ENCODE measurements around the gene NOP10. TPM values are rescaled to one million over a fixed set of nuclear protein-coding genes. Genes with fewer than 3 reads are reported as not detected.
A peak's percentile ranks its signal among the peaks of the same experiment; 100 is the strongest.

The NOP10 gene
- total and polyA plus RNA-seq, 2 of the 13 experiments (the other 11 are each of a cell fraction or from before 2014, with no cell fraction given) = 239 to 369 TPM

- TF ChIP-seq, protein P1, sequence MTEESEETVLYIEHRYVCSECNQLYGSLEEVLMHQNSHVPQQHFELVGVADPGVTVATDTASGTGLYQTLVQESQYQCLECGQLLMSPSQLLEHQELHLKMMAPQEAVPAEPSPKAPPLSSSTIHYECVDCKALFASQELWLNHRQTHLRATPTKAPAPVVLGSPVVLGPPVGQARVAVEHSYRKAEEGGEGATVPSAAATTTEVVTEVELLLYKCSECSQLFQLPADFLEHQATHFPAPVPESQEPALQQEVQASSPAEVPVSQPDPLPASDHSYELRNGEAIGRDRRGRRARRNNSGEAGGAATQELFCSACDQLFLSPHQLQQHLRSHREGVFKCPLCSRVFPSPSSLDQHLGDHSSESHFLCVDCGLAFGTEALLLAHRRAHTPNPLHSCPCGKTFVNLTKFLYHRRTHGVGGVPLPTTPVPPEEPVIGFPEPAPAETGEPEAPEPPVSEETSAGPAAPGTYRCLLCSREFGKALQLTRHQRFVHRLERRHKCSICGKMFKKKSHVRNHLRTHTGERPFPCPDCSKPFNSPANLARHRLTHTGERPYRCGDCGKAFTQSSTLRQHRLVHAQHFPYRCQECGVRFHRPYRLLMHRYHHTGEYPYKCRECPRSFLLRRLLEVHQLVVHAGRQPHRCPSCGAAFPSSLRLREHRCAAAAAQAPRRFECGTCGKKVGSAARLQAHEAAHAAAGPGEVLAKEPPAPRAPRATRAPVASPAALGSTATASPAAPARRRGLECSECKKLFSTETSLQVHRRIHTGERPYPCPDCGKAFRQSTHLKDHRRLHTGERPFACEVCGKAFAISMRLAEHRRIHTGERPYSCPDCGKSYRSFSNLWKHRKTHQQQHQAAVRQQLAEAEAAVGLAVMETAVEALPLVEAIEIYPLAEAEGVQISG (CRISPR knock-in tag; IDR thresholded peaks at IDR 0.05) = peak; percentile 88
- TF ChIP-seq ZNF3 (CRISPR knock-in tag; IDR thresholded peaks at IDR 0.05) (no peak; the same call in 1 of the 2 replicates), FOXO1 (CRISPR knock-in tag; IDR thresholded peaks at IDR 0.05) (peak; percentile 71), ZNF879 (CRISPR knock-in tag; IDR thresholded peaks at IDR 0.05) (no peak), ZNF703 (CRISPR knock-in tag; IDR thresholded peaks at IDR 0.05; ENCODE audit: borderline replicate concordance) (no peak), THAP9 (CRISPR knock-in tag; IDR thresholded peaks at IDR 0.05; ENCODE audit: borderline replicate concordance) (peak; percentile 87; the same call in 1 of the 2 replicates), HOXA7 (CRISPR knock-in tag; IDR thresholded peaks at IDR 0.05) (no peak), ARNT2 (CRISPR knock-in tag; IDR thresholded peaks at IDR 0.05; ENCODE audit: low read depth) (0 out of 2 replicates have a peak, but pooled peaks have one; percentile 50), POGZ (CRISPR knock-in tag; IDR thresholded peaks at IDR 0.05) (peak; percentile 79), MEIS1 (CRISPR knock-in tag; IDR thresholded peaks at IDR 0.05; ENCODE audit: borderline replicate concordance) (0 out of 2 replicates have a peak, but pooled peaks have one; percentile 42), SRSF1 (optimal IDR thresholded peaks at IDR 0.05; ENCODE audit: low read depth, low read length) (peak; percentile 43), KLF11 (CRISPR knock-in tag; IDR thresholded peaks at IDR 0.05) (no peak), ZBTB49 (CRISPR knock-in tag; IDR thresholded peaks at IDR 0.05; ENCODE audit: borderline replicate concordance) (no peak), ZNF768 (CRISPR knock-in tag; IDR thresholded peaks at IDR 0.05) (no peak), MED1 (CRISPR knock-in tag; IDR thresholded peaks at IDR 0.05) (peak; percentile 79), PAX8 (CRISPR knock-in tag; IDR thresholded peaks at IDR 0.05; ENCODE audit: borderline replicate concordance) (0 out of 2 replicates have a peak, but pooled peaks have one; percentile 59), ZSCAN22 (CRISPR knock-in tag; IDR thresholded peaks at IDR 0.05) (no peak), NFE2L1 (CRISPR knock-in tag; IDR thresholded peaks at IDR 0.05; ENCODE audit: borderline replicate concordance) (no peak)
- TF ChIP-seq, protein P2, sequence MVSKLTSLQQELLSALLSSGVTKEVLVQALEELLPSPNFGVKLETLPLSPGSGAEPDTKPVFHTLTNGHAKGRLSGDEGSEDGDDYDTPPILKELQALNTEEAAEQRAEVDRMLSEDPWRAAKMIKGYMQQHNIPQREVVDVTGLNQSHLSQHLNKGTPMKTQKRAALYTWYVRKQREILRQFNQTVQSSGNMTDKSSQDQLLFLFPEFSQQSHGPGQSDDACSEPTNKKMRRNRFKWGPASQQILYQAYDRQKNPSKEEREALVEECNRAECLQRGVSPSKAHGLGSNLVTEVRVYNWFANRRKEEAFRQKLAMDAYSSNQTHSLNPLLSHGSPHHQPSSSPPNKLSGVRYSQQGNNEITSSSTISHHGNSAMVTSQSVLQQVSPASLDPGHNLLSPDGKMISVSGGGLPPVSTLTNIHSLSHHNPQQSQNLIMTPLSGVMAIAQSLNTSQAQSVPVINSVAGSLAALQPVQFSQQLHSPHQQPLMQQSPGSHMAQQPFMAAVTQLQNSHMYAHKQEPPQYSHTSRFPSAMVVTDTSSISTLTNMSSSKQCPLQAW (CRISPR knock-in tag; IDR thresholded peaks at IDR 0.05) = no peak; the same call in 1 of the 2 replicates
Measured at GRCh38 chr15:34342737-34343575, at the start of gene NOP10, which contains the start of gene NUTM1 (continued).
